Measurements from ENCODE around the gene EFTUD2.

DNA sequence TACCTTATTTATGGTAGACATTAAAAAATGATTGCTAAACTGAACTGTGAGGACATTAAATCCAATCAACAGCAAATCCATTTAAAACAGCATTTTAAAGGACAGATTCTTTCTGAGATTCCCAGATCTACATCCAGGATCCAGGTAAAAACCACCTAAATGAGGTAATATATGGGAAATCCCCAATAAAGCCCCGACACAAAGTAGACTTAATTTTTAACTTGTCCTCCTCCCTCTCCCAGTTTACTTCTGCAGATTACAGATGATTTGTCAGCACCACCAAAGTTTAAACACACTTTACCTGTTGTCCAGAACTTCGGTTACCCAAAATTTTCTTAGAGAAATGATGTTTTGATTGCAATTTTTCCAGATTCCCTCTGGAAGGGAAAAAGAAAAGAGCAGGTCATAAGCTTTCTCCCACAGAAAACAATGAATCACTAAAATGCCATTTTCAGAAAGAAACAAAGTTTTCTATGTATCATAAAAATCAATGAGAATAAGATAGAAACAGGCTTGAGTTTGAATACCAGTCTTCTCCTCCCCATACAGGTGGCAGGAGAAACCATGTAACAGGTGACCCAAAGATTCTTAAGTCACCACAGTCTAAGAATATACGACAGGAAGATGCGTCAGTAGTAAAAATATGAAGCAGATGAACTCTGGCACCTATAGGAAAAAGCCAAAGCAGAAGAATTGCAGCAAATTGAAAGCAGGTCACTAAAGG is 92.0 kb downstream of the EFTUD2 start:
- TF ChIP-seq POLR2A (IDR thresholded peaks at IDR 0.05; ENCODE audit: low read length): no peak
- no peak for TF ChIP-seq GATA1 (IDR thresholded peaks at IDR 0.05; ENCODE audit: low read depth, low read length)
